ENCODE data around the gene RGL2.
"Not testable (repeated sequence)": the region's sequence is repeated elsewhere in the genome, so short reads cannot be mapped to it uniquely, and the experiment has no call there.

RGL2 gene

GRCh38 chr6:33298773-33299236 lies at the start of gene RGL2:
Gene RGL2, minus strand, starts transcription at chr6:33298942. Its CDS starts 332 bp downstream, at chr6:33298610.
- peak; percentile 58 for DNase-seq

- no peak for DNase-seq
Observed at GRCh38 chr6:33347816-33348215, 49.1 kb upstream of the RGL2 start.

GRCh38 chr6:33346972-33347371 lies 48.2 kb upstream of the RGL2 start:
- DNase-seq: not testable (repeated sequence)

- peak; percentile 78 for DNase-seq
Observed at GRCh38 chr6:33344701-33345697, 46.3 kb upstream of the RGL2 start.

- no peak for DNase-seq
Observed at GRCh38 chr6:33343953-33344611, 45.3 kb upstream of the RGL2 start.

- not testable (repeated sequence) for DNase-seq
Observed at GRCh38 chr6:33343606-33343952, 44.8 kb upstream of the RGL2 start.

- no peak for DNase-seq
Observed at GRCh38 chr6:33339193-33339592, 40.5 kb upstream of the RGL2 start.

GRCh38 chr6:33336495-33336894 lies 37.8 kb upstream of the RGL2 start:
- no peak for DNase-seq

GRCh38 chr6:33335916-33336315 lies 37.2 kb upstream of the RGL2 start:
- DNase-seq: no peak

- no peak for DNase-seq
Observed at GRCh38 chr6:33333666-33334065, 34.9 kb upstream of the RGL2 start.

- no peak for DNase-seq
Observed at GRCh38 chr6:33330736-33331135, 32.0 kb upstream of the RGL2 start.

- no peak for DNase-seq
Observed at GRCh38 chr6:33329058-33329457, 30.3 kb upstream of the RGL2 start.

- DNase-seq: peak; percentile 87
Observed at GRCh38 chr6:33324125-33324524, 25.4 kb upstream of the RGL2 start.

- DNase-seq: peak; percentile 92
Observed at GRCh38 chr6:33323623-33323948, 24.8 kb upstream of the RGL2 start.

GRCh38 chr6:33321227-33321626 lies 22.5 kb upstream of the RGL2 start:
- DNase-seq: no peak

- peak; percentile 58 for DNase-seq
Observed at GRCh38 chr6:33320315-33321181, 21.8 kb upstream of the RGL2 start.

- DNase-seq: no peak
Observed at GRCh38 chr6:33319939-33320314, 21.2 kb upstream of the RGL2 start.

- no peak for DNase-seq
Observed at GRCh38 chr6:33318426-33319073, 19.8 kb upstream of the RGL2 start.

GRCh38 chr6:33317669-33318425 lies 19.1 kb upstream of the RGL2 start, which contains the start of gene ZBTB22:
Gene ZBTB22, minus strand, starts transcription at chr6:33317744. Its CDS starts 828 bp downstream, at chr6:33316916.
- peak; percentile 99 for DNase-seq

GRCh38 chr6:33317419-33317668 lies 18.6 kb upstream of the RGL2 start:
- DNase-seq: peak; percentile 35

GRCh38 chr6:33316603-33317418 lies 18.1 kb upstream of the RGL2 start:
- no peak for DNase-seq
